GM18909 (cell line): ENCODE results near the gene CDC42SE2.

Source experiments
- ATAC-seq: cut with Tn5 transposase; IDR thresholded peaks from one replicate; pipeline ENCODE4 v1.9.1; 2021; ENCODE audit warnings: mild to moderate bottlenecking; ENCODE audit not compliant: unreplicated experiment, poor library complexity

The CDC42SE2 gene

GRCh38 chr5:131413605-131414559, 150.0 kb downstream of the CDC42SE2 start:
- ATAC-seq = peak; percentile 86

- peak; percentile 77 for ATAC-seq
Measured at GRCh38 chr5:131416729-131417128, 152.9 kb downstream of the CDC42SE2 start.

GRCh38 chr5:131417240-131417869, 153.5 kb downstream of the CDC42SE2 start:
- ATAC-seq = peak; percentile 44

GRCh38 chr5:131418846-131419245, 155.0 kb downstream of the CDC42SE2 start:
- ATAC-seq = no peak

- ATAC-seq = no peak
Measured at GRCh38 chr5:131419877-131420276, 156.0 kb downstream of the CDC42SE2 start.

GRCh38 chr5:131423056-131423455, 159.2 kb downstream of the CDC42SE2 start:
- no peak for ATAC-seq

GRCh38 chr5:131426011-131426410, 162.2 kb downstream of the CDC42SE2 start:
- no peak for ATAC-seq

GRCh38 chr5:131430794-131431193, 166.9 kb downstream of the CDC42SE2 start:
- no peak for ATAC-seq

- no peak for ATAC-seq
Measured at GRCh38 chr5:131431794-131432193, 167.9 kb downstream of the CDC42SE2 start.

GRCh38 chr5:131433109-131433508, 169.3 kb downstream of the CDC42SE2 start:
- ATAC-seq = no peak

GRCh38 chr5:131436081-131436480, 172.2 kb downstream of the CDC42SE2 start:
- no peak for ATAC-seq

GRCh38 chr5:131441184-131441583, 177.3 kb downstream of the CDC42SE2 start:
- ATAC-seq = no peak
